Hematopoietic multipotent progenitor cell treated with erythropoietin and hydrocortisone succinate and interleukin-3 and kit ligand, for 6 days (in vitro differentiated cells): ENCODE data around the gene CACNA1I.

ENCODE experiments used
- DNase-seq: peaks from one replicate; pipeline ENCODE4 v3.0.0-alpha.2; 2015

CACNA1I gene

DNA sequence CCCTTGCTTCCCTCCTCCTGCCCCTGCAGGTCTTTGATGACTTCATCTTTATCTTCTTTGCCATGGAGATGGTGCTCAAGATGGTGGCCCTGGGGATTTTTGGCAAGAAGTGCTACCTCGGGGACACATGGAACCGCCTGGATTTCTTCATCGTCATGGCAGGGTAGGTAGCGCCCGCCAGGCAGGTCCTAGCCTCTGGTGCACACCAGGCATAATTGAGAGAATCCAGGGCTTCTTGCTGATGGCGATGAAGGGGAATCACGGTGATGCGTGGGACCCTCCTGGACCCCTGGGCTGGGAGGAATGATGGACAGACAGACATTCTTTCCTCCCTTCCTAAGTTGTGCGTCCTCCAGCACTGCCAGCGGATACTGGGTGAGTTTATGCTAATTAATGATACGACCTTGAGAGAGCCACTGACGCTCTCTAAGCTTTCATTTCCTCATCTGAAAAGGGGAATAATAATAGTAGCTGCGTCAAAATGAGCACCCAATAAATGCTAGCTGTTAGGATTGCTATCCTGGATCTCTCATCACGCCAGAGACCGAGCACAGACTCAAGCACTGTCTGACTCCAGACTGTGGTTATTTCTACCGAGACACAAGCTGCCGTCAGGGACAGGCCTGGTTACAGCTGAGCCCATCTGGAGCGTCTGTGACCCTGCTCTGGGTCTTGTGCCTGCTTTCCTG, 30.1 kb downstream of the CACNA1I start:
- no peak for DNase-seq

DNA sequence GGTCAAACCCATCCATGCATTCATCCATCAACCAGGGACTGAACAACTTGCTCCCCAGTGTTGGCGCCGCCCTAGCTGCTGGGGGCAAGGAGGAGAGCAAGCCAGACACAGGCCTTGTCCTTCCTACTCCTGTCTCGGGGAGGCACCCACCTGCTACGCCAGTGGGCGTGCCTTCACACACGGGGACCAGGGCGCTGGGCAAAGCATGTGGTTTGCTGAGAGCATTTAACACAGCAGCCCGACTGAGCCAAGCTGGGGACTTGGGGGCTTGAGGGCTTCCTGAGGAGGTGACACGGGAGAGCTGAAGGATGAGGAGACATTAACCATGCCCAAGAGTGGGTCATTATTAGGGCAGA, 30.6 kb downstream of the CACNA1I start:
- no peak for DNase-seq

DNA sequence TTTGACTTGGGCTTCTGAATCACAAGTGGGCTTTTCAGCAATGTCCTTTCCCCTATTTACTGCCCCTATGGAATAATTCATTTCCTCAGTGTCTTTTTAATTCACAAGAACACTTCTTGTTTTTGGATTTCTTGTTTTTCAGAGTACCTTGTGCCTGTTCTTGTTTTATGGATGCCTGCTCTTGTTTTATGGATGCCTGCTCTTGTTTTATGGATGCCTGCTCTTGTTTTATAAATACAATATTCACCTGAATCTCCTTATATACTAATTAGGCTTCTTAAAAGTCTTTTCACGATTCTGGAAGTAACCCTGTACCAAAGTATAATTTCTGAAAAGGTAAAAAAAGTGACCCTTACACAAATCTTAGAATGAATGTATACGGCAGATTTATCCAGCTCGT, 32.8 kb downstream of the CACNA1I start:
- no peak for DNase-seq

DNA sequence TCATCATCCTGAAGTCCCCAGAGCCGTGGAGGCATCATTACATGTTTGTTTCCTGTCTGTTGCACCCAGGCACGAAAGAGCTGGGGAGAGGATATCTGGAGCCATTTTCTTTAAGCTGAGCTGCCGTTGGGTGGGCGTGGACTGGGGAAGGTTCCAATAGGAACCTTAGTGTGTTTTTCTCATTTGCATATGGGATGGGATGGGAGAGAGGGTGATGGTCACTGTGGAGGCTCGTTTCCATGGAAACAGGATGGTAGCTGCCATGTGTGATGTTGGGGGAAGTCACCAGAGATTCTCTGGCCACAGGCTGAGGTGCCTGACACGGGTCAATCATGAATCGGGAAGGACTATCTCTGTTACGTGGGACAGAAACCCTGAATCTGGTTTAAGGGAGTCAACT, 39.7 kb downstream of the CACNA1I start:
- DNase-seq = no peak

DNA sequence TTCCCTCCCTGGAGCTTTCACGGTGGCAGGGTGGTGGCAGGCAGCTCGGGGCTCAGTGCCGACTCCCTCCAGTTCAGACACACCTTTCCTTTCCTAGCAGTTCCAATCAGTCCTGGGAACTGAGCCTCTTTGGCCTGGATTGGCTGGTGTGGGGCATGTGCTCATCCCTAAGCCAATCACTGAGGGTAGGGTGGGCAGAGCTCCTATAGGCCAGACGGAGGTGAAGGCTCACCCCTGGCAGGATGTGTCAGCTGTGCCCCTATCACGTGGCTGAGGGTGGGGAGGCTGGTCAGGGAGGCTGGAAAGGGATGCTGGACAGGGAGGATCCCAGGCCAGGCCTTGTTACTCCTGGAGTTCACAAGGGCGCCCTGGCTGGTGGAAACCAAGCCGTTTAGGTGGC, 40.2 kb downstream of the CACNA1I start:
- no peak for DNase-seq

DNA sequence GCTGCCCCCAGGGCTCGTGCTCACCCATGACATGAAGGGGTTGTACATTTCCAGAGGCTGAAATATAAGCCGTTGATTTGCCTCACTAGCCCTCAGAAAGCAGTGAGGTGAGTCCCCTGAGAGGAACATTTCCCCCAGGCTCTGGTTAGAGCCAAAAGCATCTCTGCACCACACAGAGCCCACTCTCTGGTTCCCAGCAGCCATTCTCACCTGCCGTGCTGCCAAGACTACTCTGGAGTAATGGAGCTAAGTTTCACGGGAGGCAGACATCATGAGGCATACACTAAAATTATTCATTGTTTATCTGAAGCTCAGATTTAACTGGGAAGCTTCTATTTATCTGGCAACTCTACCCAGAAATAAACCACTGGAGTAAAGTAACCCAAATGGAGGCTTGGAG, 40.8 kb downstream of the CACNA1I start:
- DNase-seq = no peak

DNA sequence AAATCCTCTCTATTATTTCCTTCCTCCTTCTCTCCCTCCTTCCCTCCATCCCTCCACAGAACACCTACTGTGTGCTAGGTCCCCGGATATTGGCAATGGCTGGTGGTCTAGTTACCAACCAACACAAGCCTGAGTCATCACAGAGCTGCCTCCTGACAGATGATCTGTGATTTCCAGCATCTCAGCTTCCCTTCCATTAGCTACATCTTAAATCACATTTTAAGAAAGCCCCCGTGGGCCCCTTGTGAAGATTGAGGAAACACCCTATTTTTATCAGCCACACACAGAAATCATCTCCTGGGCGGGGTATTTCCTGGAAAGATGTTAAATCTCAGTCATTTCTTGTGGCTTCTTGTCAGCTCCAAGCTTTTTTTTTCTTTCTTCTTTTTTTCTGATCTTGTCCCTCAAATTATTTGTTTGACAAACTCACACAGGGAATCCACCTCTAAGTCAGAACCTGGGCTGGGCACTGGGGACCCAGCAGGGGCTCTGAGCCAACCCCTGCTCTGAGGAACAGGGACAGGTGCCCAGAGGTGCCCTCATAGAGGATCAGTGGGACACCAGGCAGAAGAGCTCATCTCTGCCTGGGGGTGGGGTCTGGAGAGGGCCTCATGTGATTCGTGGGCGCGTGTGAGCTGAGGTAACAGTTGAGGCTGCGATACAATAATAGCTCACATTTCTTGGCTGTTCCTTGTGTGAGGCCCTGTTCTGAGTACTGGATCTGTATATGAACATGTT, 42.4 kb downstream of the CACNA1I start:
- DNase-seq = peak; percentile 21

DNA sequence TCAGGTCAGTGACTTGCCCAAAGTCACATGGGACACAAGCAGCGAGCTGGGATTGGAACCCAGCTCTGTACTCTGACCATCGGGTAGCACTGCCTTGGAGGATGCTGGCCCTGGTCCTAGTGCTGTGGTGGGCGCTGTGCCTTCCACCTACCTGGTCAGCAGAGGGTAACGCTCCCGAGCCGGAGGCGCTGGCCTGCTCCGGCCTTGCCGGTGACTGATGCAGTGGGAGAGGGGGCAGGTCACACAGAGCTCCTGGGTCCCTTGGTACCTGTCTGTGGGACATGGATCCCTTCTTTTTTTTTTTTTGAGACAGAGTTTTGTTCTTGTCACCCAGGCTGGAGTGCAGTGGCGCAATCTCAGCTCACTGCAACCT, 43.0 kb downstream of the CACNA1I start:
- no peak for DNase-seq

DNA sequence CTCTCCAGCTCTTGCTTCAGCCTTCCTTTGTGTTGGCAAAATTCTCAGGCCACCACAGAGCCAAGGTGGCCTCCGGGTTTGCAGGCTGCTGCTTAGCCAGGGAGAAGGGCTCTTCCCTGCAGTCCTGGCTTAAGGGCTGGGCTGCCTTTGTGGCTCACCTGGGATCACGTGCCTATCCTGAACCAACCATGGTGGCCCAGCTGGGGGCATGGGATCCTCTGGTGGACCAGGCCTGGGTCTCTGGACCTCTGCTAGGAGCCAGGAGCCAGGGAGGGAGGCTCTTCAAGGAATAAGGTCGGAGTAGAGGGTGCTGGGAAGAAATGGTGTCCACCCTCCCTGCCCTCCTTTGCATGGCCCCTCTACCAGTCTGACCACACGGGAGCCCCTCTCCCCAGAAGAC, 43.9 kb downstream of the CACNA1I start:
- no peak for DNase-seq

DNA sequence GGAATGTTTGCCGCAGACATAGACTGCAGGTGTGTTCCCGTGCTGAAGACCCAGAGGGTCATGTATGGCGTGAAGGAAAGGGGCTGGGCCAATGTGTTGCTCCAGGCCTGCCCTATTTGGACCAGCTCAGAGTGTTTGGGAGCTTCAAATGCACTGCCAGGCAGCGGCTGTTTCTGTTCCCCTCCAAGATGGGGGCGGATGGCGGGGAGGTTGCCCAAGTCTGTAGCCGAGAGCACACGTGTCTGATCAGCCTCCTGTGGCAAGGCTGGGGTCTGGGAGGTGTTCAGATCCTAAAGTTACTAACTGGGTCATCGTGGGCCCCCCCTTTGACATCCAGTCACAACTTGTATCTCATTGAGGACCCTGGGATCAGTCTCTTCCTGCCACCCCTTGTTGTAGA, 45.5 kb downstream of the CACNA1I start:
- no peak for DNase-seq

DNA sequence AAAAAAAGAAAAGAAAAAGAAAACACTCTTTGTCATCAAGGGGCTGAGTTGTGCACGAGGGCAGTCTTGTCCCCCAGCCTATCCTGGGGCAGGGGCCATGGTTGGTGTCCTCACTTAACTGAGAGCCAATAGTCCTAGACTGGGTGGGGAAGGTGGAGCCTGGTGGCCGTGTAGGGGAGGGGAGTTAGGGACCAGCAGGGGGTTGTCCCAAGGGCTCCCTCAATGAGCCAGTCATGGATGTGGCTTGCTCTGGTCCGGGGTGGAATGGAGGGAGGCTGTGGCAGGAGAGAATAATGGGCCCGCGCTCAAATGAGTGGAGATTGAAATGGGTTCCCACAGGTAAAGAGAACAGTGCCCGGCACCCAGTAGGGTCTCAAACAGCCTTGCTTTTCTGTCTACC, 46.2 kb downstream of the CACNA1I start:
- DNase-seq = no peak

DNA sequence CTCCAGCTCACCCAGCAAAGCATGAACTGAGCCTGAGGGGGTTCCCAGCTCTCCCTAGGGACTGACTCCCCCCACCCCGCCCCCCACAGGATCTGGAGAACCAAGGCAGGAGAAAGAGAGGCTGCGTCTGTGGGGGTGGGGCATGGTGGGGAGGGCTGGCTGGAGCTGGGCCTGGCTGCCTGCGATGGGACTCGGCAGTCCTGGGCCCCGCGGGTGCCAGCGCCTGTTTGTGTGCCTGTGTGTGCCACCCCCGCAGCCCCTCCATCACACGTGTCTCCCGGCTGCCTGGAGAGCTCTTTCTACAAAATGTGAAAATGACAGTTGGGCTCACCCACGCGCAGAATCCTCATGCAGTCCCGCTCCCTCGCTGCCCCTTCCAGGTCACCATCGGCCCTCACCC, 46.8 kb downstream of the CACNA1I start:
- DNase-seq = no peak

DNA sequence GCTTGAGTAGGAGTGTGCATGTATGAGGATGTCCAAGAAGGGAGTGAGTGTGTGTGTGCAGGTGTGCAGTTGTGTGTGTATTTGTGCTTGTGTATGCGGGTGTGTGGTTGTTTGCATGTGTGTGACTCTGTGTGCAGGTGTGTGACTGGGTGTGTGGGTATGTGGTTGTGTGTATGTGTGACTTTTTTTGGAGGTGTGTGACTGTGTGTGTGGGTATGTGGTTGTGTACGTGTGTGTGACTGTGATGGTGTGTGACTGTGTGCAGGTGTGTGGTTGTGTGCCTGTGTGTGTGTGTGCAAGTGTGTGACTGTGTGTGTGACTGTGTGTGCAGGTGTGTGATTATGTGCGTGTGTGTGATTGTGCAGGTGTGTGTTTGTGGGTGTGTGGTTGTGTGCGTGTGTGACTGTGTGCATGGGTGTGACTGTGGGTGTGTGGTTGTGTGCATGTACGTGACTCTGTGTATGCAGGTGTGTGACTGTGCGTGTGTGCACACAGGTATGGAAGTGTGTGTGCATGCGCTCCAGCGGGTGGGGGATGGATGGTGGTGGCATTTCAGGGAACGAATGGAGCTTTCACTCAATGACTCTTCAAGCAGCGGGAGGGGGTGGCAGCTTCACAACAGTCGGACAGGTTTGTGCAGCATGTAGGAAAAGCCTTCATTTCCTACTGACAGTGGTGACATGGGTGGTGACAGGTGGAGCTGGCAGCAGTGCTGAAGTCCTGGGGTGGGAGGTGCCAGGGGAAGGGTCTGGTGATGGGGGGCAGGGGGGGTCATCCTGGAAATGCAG, 47.6 kb downstream of the CACNA1I start:
- no peak for DNase-seq

DNA sequence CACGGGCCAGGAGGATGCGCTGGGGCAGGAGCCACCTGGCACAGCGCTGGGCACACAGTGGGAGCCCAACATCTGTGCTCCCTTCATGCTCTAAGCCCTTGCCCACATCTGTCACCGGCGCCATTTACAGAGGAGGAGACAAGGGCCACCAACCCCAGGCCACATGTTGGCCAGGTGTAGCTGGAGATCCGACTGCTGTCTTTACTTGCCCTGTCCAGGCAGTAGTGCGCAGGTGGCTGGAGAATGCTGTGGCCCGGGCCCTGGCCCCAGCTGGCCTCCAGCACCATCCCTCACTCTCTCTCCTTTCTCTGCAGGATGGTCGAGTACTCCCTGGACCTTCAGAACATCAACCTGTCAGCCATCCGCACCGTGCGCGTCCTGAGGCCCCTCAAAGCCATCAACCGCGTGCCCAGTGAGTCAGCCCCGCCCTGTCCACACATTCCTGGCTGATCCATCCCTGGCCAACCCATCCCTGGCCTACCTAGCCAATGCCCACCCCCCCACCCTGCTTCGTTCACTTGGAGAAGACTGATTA, 48.5 kb downstream of the CACNA1I start:
- DNase-seq = no peak

DNA sequence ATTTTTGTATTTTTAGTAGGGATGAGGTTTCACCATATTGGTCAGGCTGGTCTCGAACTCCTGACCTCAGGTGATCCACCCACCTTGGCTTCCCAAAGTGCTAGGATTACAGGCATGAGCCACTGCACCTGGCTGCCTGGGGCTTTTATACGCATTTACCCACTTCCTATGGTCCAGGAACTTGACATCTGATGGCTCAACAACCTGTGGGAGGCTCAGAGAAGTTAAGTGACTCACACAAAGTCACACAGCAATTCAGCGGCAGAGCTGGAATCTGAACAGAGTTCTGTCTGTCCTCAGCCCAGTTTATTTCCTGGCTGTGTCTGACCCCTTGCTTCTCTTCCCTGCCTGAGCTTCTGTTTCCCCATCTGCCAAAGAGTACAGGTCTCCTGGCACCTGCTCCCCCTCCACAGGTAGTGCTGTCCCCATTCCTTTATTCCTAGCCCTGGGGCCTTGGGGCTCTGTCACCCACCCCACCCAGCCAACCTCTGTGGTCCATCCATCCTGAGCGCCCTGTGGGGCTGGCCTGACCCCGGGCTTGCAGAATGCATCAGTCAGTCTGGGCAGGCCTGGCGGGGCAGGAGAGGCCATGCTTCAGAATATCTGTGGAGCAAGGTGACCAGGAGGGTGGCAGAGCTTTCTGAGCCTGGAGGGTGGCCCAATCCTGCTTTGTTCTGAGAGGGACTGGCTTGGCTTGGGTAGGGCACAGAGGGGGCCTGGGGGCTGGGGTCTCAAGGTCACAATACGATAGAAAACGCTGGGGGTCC, 50.6 kb downstream of the CACNA1I start:
- no peak for DNase-seq

DNA sequence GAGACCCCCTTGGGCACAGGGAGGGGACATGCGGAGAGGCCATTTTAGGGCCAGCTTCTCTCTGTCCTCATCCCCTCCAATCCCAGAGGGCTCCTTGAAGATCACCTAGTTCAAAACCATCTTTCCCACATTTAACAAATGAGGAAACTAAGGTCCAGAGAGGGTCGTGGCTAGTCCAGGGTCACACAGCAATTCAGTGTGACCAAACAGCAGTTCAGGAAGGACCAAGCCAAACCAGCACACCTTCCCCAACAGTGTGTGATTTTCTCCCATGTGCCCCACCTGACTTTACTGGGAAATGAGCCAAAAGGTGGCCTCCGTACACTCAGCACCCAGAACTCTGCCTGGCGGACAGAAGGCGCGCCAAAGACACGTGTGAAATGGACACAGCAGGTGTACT, 51.3 kb downstream of the CACNA1I start:
- DNase-seq = no peak

DNA sequence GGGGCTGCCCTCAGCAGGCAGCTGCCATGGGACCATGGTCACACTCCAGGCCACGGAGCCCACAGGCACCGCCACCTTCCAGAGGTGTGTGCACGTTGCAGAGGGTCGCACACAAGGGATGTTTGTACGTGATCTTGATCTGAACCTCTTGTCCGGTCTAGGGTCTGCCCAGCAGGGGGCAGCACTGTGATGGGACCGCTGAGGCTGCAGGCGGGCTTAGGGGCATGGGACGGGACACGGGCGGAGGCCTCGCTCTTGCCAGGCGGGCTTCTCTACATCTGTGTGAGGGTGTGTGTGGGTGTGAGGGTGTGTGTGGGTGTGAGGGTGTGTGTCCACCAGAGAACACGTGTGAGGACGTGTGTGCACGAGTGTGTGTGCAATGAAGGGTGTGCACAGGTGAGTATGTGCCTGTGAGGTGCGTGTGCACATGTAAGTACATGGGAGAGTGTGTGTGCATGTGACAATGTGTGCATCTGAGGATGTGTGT, 52.4 kb downstream of the CACNA1I start:
- DNase-seq = peak; percentile 85

DNA sequence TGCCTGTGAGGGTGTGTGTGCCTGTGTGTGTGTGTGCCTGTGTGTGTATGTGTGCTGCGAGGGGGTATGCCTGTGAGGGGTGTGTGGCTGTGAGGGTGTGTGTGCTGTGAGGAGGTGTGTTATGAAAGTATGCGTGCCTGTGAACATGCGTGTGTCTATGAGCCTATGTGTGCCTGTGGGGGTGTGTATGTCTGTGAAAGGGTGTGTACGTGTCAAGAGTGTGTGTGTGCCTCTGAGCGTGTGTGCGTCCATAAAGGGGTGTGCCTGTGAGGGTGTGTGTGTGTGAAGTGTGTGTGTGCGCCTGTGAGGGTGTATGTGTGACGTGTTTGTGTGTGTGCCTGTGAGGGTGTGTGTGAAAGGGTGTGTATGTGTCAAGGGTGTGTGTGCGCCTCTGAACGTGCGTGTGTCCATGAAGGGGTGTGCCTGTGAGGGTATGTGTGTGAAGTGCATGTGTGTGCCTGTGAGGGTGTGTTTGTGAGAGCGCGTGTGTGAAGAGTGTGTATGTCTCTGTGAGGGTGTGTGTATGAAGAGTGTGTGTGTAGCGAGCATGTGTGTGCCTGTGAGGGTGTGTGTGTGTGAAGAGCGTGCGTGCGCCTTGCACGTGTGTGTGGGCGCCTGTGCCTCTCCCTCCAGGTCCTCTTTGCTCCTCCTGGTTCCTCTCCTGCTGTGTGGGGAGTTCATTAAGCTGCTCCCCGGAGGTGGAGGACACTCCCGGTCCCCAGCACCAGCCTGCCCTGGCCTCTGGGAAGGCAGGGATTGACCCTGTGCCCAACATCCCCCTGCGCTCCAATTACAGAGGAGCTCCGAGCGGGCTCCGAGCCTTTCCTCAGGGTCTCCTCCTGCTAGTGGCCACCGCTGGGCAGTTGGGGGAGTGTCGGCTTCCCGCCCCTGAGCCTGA, 53.3 kb downstream of the CACNA1I start:
- DNase-seq = no peak

DNA sequence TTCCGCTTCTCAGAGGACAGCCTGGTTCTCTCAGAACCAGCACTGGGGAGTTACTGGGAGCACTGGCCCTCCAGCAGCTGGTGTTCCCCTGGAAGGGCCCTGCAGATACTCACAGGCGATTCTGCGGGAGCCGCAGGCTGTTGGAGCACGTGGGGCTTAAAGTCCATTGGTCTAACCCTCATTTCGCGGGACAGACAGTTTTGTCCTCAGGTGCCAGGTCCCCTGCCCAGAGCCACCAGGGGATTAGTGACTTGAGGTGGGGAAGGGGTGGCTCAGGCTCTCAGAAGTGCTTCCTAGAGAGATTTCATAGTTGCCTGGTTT, 53.9 kb downstream of the CACNA1I start:
- DNase-seq = peak; percentile 26

DNA sequence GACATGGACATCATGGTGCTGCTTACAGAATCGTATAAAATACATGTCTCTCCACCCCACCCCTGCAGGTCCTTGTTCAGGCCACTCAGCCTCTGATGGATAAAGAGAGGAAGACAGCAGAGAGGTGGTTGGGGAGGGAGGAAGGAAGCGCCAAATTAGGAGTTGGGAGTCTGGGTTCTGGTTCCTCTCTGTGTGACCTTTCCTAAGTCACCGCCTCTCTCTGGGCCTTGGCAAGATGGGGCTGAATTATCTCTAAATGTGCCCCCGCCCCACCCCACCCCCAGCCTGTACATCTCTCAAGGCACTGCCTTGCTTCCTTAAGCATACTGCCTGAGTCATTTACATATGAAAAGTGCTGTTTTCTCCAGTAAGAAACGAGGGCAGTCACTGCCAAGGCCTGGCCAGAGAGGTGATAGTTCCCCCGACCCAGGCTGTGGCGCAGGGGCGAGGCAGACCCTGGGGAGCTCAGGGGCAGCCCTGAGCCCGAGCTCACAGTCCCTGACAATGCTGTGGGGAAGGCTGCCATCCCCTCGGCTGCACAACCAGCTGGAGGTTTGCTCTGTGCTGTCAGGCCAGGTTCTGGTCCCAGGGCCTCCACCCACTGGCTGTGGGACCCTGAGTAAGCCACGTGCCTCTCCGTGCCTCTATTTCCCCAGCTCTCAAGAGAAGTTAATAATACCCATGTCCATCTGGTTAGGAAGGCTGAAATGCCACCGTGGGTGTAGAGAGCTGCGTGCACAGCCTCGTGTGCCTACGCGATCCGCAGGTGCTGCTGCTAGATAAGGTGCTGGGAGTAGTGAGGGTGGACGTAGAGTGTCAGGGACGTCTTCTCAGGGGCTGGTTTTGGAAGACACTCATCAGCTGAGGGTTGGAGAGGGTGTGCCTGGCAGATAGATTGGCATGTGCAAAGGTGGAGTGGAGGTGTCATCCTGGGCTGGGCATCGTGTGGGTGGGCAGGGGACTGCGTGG, 55.3 kb downstream of the CACNA1I start:
- peak; percentile 96 for DNase-seq

DNA sequence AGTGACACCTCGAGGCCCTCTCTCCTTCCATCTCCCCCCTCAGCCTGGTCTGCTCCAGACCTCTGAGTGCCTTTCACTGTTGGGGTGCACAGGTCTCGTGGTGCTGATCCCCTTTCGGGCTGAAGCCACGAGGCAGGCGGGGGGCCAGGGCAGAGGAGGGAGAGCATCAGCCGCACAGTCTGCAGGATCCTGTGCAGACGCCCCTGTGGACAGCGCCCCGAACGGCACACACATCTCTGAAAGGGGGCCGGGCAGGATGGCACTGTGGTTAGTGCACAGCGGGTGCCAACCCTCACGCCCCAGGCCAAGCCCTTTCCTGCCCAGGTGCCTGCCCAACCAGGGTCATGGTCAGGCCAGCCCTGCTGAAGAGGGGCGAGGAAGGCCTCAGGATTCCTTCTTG, 56.7 kb downstream of the CACNA1I start:
- no peak for DNase-seq
